GM04504 (cell line): ENCODE results near the gene CXorf58.
A peak's percentile ranks its signal among the peaks of the same experiment; 100 is the strongest.

Experiments used
- DNase-seq: peaks from one replicate; pipeline ENCODE4 v3.0.0-alpha.2; 2012; ENCODE audit warnings: low read depth

Gene CXorf58

DNA sequence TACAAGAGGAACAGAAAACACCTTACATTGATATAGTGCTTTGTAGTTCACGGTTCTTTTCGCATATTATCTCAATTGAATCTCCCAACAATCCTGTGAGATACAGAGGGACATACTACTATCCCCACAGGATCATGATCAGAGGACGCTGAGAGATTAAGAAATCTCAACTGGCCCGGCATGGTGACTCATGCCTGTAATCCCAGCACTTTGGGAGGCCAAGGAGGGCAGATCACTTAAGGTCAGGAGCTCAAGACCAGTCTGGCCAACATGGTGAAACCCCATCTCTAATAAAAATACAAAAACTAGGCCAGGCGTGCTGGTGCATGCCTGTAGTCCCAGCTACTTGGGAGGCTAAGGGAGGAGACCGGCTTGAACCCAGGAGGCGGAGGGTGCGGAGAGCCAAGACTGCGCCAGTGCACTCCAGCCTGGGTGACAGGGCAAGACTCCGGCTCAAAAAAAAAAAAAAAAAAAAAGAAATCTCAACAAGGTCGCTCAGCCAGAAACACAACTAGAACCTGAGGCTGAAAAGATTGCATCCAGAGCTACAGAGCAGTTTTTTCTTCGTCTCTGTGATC lies 7.5 kb upstream of the CXorf58 start:
- no peak for DNase-seq

DNA sequence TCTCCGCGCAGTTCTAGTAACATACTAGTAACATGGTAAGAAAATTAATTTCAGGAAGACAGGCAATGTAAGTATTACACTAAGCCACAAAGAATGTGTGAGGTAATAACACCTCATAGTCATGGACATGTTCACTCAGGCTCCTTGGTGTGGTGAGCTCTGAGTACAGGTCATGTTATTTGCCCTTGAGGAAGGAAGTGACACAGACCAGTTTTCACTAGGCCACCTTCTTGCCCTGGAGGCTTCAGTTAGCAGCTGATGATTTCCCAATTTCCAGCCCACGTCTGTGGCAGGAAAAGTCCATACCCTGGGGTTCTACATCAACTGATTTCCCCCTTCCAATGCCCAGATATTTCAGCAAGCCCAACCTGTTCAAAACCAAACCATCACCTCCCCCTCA lies 6.7 kb upstream of the CXorf58 start:
- DNase-seq: no peak

- DNase-seq: no peak
These were observed 6.0 kb upstream of the CXorf58 start for GRCh38 chrX:23901805-23902204.

- DNase-seq: no peak
These were observed 5.4 kb upstream of the CXorf58 start for GRCh38 chrX:23902419-23902818.

DNA sequence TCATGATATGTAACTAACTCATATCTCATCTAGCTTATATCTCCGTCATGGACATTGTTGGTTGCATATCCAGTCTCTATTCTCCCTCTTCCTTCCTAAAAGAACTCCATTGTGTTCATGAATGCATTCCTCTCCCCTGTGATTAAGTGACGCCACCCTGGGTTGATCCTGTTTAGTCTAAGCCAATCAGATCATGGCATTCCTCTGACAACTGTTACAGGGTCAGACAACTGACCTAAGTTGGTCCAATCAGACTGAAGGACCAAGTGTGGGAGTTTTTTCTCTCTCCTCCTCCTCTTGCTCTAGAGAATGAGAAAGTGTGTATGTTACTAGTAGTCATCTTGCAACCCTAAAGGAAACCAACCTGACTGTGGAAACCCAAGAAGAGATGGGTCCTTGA lies 3.7 kb upstream of the CXorf58 start:
- no peak for DNase-seq

DNA sequence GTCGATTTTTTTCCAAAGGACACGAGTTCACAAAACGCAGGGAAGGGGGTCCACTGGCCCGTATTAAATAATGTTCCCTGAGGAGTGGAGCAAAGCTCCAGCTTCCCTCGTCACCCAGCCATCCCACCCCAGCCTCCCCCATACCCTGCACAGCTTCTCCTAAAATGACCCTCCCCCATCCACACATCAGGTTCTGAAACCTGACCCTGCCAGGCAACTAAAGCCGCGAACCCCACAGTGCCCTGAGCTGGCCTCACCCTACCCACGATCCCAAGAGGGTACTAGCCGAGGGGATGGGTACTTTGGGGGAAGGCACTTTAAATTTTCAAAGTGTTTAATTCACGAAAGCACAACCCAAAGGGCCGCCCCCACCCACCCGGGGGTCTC lies 702 bp upstream of the CXorf58 start:
- no peak for DNase-seq

- DNase-seq: no peak
These were observed 606 bp downstream of the CXorf58 start for GRCh38 chrX:23908219-23909004.

GRCh38 chrX:23911126-23911835 lies 3.5 kb downstream of the CXorf58 start:
- no peak for DNase-seq

DNA sequence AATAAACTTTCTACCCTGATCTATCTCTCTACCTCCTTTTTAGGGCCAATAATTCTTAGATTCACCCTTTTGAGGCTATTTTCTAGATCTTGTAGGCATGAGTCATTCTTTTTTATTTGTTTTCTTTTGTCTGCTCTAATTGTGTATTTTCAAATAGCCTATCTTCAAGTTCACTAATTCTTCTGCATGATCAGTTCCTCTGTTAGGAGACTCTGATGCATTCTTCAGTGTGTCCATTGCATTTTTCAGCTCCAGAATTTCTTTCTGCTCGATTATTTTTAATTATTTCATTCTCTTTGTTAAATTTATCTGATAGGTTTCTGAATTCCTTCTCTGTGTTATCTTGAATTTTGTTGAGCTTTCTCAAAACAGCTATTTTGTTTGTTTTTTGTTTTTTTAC lies 11.3 kb downstream of the CXorf58 start:
- no peak for DNase-seq

DNA sequence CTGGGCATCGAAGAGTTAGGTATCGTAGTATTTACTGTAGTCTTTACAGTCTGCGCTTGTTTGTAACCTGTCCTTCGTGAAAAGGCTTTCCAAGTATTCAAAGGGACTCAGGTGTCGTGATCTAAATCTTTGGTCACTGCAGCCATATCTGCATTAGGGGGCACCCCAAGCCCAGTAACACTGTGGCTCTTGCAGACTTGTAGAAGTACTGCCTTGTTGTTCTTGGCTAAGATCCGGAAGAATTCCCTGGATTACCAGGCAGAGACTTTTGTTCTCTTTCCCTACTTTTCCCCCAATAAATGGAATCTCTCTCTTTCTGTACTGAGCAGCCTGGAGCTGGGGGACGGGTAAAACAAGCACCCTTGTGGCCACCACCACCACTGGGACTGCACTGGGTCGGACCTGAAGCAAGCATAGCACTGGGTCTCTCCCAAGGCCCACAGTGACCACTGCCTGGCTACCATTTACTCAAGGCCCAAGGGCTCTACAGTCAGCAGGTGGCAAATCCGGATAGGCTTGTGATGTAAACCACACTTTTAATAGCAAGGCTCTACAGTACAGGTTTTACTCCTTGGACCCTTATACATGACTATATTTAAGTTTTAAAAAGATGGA lies 12.0 kb downstream of the CXorf58 start:
- DNase-seq: no peak

GRCh38 chrX:23926015-23926414 lies 18.2 kb downstream of the CXorf58 start:
- DNase-seq: no peak

DNA sequence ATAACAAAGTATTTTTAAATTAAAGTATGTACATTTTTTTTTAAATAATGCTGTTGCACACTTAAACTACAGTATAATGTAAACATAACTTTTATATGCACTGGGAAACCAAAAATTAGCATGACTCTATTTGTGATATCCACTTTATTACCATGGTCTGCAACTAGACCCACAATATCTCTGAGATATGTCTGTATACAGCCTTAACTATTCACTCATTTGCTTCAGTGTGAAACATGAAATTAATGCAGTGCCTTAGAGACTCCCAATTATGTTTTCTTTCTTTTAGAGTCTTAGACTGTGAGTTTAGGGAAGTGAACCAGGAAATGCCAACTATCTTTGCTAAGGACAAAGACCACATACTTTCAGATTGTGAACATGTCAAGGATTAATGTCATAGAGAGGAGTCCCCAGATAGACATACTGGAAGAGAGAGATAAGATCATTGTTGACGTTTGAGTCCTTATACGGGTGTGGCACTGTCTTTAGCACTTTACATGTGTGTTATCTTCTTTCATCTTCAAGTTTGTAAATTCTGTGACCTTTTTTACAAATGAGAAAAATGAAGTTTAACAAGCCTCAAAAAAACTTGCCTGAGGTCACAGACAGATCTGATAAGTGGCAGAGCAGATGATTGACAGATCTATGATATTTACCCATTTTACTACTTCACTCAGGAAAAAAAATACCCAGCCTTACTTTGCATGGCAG lies 23.2 kb downstream of the CXorf58 start:
- no peak for DNase-seq

DNA sequence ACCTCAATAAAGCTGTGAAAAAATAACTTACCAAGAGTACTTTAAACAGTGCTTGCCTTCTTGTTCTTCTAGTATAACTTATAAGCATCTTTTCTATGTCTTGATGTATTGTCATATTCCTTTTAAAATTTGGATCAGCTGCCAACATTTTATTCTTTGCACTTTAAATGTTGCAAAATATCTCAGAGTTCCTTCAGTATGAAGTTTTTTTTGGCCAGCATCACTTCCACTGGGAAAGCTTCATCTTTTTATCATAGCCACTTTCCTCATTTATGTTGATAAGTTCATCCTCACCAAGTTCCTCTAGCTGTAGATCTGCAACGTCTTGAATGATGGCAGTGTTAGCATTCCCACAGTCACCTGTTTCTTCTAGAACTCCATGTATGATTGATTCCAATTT lies 24.2 kb downstream of the CXorf58 start:
- no peak for DNase-seq

DNA sequence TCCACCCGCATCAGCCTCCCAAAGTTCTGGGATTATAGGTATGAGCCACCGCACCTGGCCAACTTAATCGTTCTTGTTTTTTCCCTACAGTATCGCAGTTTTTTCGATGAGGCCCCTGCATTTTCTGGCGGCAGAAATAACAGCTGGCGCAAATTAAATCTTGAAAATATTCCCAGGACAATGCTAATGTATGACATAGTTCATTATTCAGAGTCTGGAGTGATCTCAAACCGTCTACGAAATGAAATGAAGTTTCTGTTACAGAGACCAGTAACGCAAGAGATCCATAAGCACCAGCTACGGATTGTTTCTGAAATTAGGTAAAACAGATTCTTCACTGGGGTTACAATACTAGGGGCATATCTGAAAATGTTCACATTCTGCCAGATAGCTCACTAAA lies 27.3 kb downstream of the CXorf58 start:
- peak; percentile 10 for DNase-seq

DNA sequence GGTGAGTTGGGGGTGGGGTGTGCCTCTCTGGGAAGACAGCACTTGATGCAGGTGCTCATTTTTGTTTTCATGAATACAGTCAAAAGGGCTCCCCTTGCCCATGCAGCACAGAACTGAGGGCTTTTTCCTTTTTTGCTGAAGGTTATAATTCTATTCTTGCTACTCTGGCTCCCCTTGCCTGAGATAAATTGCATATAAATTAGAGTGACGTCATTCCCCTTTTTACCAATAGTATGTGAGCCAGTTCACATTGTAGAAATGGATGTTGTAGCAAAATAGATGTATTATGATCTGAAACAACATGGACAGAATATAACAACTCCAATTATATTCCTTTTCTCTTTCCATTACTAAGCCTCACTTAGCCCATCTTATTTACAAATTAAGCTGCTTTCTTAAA lies 28.4 kb downstream of the CXorf58 start:
- no peak for DNase-seq

- DNase-seq: no peak
These were observed 29.3 kb downstream of the CXorf58 start for GRCh38 chrX:23937100-23937499.

DNA sequence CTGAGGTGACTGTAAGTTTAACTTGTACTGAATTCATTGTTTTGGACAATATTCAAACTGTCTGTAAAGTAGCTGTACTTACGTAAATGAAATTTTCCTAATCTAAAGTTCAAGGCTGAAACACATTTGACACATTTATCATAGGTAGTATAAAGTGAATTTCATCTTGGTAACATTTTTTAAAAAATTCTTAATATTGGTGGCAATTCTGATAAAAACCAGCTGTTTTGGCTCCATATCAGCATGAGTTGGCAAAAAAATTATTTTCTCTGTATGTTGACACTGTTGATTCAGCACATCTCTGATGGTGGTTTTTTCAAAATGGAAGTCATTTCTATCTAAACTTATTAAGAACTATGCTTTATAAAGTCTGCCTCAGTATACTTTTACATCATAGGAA lies 30.9 kb downstream of the CXorf58 start:
- no peak for DNase-seq

- no peak for DNase-seq
These were observed 31.4 kb downstream of the CXorf58 start for GRCh38 chrX:23939203-23939602.

GRCh38 chrX:23944234-23944633 lies 36.4 kb downstream of the CXorf58 start:
- no peak for DNase-seq

DNA sequence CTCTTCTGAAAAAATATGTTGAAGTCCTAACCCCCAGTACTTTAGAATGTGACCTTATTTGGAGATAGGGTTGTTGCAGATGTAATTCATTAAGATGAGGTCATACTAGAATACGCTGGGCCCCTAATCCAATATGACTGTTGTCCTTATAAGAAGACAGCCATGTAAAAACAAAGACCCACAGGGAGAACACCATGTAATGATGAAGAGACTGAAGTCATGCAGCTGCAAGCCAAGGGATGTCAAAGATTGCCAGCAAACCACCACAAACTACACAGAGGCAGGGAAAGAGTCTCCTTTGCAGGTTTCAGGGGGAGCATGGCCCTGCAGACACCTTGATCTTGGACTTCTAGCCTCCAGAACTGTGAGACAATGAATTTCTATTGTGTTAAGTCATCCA lies 37.4 kb downstream of the CXorf58 start:
- DNase-seq: no peak

- no peak for DNase-seq
These were observed 44.6 kb downstream of the CXorf58 start for GRCh38 chrX:23952391-23952790.
